GM19455 (cell line): Measurements from ENCODE around the gene KLLN.
"Not testable (repeated sequence)": the region's sequence is repeated elsewhere in the genome, so short reads cannot be mapped to it uniquely, and the experiment has no call there.

Source experiments
- ATAC-seq: cut with Tn5 transposase; IDR thresholded peaks from one replicate; pipeline ENCODE4 v1.9.1; 2021; ENCODE audit not compliant: unreplicated experiment

KLLN gene

GRCh38 chr10:87863053-87863943 lies at the start of gene KLLN, which contains the start of gene PTEN:
KLLN (minus strand) TSS chr10:87863533; CDS start chr10:87862487, 1,046 bp downstream.
PTEN (plus strand) TSS chr10:87863625; CDS start chr10:87864470, 845 bp downstream.
- peak; percentile 40 for ATAC-seq

GRCh38 chr10:87903396-87903795 lies 40.1 kb upstream of the KLLN start:
- ATAC-seq: not testable (repeated sequence)

- ATAC-seq: not testable (repeated sequence)
Measured at GRCh38 chr10:87897957-87898356, 34.6 kb upstream of the KLLN start.

DNA sequence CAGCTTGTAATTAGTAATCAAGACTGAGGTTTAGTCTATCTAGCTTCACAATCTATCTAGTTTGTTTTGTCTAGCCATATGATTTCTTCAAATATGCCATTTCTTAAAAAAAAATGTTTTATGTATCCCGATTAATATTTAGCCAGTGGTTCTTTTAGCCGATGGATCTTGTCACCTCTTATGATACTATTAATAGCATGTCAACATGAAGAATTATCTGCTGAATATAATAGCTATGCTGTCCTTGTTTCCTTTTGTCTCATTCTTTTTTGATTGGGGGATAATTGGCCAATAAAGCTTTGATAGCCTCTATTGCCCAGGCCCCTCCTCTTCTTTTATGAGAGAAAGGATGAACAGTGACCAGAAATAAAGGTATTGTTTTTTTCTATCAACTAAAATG lies 32.9 kb upstream of the KLLN start:
- no peak for ATAC-seq

DNA sequence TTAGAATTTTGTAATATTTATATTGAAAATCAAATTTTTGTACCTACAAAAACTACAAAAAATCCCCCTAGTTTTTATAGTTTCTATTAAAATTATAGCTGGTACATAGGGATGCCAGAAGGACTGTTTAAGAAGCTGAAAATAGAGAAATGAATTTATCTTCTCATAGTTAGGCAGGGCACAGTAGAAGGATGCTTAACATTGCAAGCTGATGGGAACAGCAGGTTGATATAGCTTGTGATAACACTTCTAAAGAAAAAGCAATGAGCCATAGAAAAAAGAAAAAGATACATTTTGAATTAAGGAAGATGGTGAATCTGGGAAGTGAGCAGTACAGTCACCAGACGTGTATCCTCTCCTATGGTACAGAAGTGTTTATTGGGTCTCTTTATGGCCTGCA lies 32.1 kb upstream of the KLLN start:
- no peak for ATAC-seq

DNA sequence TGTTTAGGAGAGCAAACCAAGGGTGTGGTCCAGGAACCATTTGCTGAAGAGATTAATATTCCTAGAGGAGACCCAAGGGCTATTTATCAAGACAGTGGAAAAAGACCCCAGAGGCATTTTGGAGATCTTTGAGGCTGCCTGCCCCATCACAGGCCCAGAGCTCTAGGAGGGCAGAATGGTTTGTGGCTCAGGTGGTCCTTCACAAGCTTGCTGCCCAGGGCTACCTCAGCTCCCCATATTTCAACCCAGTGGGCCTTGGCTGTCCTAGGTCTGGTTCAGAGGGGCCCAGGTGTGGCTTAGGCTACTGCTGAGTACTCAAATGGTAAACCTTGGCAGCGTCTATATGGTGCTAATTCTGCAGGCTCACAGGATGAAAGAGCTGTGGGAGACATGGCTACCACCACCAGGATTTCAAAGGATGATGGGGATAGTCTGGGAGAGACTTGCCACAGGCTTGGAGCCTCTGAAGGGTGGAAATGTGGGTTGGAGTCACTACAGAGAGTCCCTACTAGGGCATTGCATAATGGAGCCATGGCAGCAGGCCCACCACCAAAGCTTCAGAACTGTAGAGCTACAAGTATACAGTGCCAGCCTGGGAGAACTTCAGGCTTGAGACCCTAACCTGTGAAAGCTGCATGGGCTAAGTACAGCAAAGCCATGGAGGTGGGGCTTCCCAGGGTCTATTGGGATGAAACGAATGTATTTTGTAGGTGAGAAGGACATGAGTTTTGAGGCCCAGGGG lies 24.4 kb upstream of the KLLN start:
- no peak for ATAC-seq

DNA sequence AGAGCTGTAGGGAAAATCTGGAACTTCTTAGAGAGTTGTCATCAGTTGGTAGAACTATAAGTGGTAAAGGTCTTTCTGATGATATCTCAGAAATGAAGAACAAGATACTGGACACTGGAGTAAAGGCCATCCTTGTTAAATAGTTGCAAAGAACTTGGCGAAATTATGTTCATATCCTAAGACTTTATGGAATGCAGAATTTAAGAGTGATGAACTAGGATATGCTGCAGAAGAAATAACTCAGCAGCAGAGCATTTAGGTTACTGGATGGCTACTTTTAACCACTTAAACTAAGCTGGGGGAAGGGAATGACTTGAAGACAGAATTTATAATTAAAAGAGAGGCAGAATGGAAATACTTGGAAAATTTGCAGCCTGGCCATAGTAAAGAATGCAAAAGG lies 23.8 kb upstream of the KLLN start:
- ATAC-seq: no peak

DNA sequence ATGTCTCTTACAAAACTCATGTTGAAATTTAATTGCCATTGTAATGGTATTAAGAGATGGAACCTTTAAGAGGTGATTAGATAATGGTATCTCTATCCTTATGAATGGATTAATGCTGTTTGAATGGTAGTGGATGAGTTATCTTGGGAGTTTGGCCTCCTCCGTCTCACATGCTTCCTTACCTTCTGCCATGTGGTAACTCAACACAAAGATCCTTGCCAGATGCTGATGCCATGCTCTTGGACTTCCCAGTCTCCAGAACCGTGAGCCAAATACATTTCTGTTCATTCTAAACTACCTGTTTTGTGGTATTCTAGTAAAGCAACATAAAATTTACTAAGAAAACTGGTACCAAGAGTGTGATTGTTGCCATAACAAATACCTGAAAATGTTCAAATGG lies 23.3 kb upstream of the KLLN start:
- no peak for ATAC-seq

DNA sequence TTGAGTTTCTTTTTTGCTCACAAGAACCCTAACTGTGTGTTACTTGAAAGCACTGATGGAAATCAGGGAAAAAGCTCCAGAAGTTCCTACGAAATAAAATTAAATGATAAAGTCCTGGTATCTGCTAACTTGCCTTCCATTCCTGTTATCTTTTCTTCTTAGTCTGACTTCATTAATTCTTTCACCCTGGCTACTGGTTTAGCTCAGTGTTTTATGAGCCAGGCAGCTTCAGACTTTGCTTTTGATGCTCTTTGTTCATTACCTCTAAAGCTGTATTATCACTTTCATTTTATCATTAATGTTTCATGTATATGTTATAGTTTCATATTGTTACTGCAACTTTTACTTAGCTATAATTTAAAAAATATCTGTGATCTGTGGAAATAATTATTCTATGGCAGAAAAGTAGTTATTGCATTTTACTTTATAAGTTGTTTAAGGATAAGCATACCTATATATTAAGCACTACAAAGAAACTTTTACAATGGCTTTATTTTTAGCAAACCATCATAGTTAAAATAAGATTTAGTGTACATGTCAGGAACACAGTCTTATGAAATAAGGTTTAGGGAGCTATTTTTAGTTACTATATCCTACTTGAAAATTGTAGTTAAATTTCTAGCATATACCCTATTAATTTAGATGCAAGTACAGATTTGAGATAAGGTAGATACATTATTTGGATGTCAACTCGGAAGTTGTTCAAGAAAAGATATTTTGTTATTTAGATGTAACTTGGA lies 19.4 kb upstream of the KLLN start:
- no peak for ATAC-seq

- ATAC-seq: not testable (repeated sequence)
Measured at GRCh38 chr10:87881373-87882059, 18.2 kb upstream of the KLLN start.

DNA sequence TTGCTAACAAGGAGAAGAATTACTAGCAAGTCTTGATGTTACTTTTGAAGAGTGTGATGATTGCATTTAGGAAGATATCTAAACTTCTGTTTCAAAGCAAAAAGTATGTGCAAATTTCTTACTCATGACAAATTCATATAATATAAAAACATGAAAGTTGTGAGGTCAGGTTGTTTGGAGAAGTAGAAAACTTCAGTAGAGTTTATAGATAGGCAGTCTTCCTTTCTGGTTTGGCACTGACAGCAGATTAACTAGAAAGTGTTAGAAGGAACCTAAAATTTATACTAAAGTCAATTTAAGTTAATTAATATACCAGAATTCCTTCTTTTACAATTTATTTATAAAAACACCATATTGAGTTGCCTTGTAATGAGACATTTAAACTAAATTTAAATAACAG lies 17.0 kb upstream of the KLLN start:
- no peak for ATAC-seq

DNA sequence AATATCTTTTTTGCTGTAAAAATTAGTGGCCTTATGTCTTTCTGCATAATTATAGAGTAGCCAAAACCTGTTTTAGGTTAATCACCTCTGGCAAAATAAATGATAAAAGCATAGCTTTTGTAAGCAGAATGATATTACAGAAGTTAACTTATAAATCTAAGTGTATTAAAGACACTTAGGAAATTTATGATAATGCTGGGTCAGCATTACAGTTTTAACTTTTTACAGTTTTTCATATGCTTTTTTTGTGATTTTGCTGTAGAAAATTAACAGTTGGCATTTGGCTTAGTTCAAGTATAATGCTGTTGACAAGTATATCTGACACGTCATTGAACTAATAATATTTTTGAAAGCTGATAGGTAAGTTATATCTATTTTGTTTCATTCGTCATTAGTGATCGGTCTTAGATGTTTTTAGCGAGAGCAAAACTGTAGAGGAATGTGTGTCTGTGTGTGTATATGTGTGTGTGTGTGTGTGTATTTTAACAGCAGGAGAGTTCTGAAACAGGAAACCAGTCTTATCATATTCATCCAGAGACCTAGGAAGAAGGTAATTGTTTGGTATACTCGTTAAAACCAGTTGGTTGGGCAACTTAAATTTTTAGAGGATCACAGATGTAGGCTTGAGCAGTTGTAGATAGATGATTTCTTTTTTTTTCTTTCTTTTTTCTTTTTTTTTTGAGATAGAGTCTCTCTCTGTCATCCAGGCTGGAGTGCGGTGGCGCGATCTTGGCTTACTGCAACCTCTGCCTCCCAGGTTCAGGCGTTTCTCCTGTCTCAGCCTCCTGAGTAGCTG lies 15.5 kb upstream of the KLLN start:
- no peak for ATAC-seq

DNA sequence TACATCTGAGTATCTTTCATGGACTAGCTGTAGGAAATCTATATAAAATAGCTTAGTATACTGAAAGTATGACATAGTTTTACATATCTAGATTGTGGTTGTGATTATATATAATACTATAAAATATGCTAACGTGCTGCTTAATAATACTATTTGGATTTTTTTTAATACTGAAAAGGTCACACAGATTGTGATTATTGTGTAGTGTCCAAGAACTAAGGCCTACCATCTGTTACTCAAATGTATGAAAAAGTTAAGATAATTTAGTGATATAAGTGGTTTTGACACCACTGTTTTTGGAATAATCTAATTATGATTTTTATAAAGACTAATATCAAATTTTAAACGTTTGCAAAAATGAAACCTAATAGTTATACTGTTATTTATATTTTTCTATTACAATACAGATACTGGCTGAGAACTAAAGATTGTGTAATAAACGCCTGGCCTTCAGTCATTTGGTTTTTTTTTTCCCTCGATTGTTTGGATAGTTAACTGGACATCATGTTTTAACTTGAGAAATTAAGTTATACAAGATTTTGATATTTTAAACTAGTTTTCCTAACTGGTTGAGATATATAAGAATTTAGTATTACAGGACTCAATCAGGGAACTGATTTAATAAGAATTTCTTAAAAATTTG lies 12.7 kb upstream of the KLLN start:
- ATAC-seq: no peak

DNA sequence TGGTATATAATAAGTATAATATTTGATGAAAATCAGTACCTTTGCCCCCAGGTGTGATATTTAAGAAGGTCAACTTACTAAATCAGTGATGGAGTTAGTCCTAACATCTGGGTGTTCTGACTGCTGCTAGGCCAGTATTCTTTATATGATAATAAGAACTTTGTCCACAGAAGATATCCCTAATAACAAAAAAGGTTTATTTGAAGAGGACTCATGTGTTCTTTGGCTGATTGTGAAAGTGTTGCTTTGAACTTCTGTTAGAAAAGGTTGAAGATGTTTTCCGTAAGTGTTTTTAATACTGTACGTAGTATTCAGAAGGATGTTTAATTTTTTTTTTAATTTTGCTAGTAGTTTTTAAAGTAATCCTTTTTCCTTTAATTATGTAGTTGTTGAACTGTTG lies 10.3 kb upstream of the KLLN start:
- no peak for ATAC-seq

- ATAC-seq: no peak
Measured at GRCh38 chr10:87872828-87873227, 9.5 kb upstream of the KLLN start.

- ATAC-seq: no peak
Measured at GRCh38 chr10:87869773-87870551, 6.6 kb upstream of the KLLN start.

DNA sequence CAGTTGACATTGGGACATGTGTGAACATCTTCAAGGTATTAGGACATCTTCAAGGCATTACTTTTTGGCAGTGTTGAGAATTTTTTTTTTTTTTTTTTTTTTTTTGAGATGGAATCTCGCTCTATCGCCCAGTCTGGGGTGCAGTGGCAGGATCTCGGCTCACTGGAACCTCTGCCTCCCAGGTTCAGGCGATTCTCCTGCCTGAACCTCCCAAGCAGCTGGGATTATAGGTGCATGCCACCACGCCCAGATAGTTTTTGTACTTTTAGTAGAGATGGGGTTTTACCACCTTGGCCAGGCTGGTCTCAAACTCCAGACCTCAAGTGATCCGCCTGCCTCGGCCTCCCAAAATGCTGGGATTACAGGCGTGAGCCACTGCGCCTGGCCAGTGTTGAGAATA lies 5.8 kb upstream of the KLLN start:
- not testable (repeated sequence) for ATAC-seq

DNA sequence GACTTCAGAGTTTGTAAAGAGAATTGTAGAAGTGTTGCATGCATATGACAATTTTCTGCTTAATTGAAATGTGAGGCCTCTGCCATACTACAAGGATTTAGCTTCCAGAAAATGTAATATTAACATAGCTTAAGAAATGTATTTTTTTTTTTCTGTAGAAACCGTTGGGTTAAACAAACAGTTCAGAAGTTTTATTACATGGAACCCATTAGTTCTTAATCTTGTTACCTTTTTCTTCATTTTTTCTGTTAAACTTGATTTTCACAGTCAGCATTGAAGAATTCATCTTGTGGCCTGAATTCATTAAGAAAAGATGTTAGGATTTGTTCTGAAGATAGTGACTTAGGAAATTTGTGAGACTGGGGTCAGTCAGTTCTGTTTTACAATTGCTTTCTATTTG lies 4.9 kb upstream of the KLLN start:
- no peak for ATAC-seq

DNA sequence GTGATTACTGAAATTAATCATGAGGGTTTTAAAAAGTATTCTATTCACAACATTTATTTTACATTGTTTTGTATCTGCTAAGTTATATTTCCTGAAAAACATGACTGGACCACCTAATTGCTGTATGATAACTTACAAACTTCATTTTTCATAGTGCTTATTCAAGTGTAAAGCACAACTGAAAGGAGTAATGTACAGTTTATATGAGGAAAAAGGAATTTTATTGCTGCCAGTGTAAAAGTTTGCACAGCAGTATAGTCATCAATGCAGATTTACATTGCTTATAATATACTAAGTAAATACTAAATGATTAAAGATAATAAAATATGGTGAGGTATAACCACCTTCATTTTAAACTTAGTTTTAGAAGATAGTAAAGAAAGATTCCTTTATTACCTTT lies 4.1 kb upstream of the KLLN start:
- ATAC-seq: no peak
